ENCODE measurements around the gene PLPP3.

GRCh38 chr1:56562891-56563452, 16.4 kb downstream of the PLPP3 start:
- TF ChIP-seq CTCF (IDR thresholded peaks at IDR 0.05) (no peak), POLR2A (IDR thresholded peaks at IDR 0.05) (no peak)

Data from uterus (tissue), 2 donors.